GM18526 (cell line): ENCODE data around the gene RBM38.

Experiments
- POLR2A ChIP-seq: IDR thresholded peaks from 3 replicates; pipeline ENCODE4 v1.6.1; 2011; ENCODE audit not compliant: insufficient read length; ENCODE audit errors: extremely low read depth

RBM38 gene

DNA sequence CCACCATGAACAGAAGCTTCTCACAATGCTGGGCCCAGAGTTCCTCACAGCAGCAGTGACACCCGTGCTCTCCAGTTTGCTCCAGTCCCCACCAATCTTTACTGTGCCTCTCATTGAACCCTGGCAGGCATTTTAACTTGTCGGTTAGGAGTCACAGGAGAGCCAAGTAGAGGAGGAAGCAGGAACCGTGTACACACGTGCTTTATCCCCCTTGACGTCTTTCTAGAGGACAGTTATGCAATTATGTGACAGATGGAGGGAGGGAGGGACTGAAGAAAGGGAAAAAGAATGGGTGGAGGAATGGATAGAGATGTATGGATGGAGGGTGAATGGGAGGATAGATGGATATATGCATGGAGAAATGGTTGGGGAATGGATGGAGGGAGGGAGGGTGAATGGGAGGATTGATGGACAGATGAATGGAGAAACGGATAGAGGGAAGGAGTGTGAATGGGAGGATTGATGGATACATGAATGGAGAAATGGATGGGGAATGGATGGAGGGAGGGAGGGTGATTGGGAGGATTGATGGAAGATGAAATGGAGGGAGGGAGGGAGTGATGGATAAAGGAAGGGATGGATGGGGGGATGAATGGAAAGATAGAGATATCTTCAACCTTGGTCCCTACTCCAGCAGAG is 26.0 kb downstream of the RBM38 start:
- no peak for TF ChIP-seq POLR2A

DNA sequence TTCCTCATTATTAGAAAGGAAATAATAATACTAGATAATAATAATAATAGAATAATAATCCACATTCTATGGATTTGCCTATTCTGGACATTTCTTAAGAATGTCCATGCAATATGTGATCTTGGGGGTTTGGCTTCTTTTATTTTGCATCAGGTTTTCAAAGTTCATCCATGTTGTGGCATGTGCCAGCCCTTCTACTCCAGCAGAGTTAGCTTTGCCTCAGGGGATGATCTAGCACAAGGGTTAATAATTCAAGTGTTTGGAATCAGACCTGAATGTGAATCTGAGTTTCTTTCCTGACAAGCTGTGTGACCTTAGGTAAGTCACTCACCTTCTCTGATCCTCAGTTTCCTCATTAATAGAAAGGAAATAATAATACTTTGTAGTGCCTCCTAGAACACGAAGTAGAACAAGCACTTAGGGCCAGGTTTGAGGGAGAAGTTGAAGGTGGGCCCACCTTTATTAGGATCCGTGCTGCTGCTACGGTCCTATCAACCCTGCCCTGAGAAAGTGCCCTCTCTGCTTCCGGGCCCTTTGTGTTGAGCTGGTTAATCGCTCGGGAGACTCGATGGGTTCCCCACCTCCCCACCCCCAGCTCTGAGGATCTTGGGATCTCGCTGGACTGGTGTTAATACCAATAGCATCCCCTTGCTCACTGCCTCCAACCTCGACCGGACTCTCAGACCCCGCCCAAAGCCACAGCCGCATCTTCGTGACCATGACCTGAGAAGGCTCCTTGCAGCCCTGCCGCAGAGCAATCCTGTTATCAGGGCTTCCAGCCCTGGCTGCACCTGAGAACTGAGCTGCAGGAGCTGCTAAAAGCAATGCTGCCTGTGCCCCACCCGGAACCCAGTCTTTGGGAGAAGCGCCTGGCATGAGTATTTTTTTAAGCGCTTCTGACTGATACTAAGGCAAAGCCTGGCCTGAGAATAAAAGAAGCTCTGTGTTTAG is 26.9 kb downstream of the RBM38 start:
- TF ChIP-seq POLR2A = no peak

DNA sequence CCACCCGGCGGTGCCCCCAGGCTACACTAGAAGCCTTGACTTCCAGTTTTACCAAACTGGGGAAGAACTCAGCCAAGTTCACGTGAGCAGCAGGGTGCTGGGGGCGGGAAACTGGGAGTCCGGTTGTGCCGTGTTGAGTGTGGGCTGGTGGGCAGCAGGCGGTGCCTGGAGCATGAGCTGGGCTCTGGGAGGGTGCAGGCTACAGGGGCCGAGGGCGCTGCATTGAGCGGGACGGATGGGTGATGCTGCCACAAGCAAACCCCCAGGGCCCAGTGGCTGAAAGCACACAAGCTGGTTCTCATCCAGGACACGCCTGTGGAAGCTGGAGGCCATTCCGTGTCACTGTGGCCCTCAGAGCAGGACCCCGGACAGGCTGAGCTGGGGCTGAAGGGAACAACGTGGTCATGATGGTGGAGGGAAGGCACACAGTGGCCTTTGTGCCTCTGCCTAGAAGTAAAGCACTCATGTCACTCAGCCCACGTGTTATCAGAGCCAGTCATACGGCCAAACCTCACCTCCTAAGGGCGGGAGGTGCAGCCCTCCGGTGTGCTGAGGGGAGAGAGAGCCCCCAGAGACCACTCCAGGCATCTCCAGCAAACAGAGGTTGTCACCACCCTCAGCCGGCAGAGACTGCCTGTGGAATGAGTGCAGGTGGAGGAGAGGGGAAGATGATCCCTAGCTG is 29.5 kb downstream of the RBM38 start:
- TF ChIP-seq POLR2A = no peak

DNA sequence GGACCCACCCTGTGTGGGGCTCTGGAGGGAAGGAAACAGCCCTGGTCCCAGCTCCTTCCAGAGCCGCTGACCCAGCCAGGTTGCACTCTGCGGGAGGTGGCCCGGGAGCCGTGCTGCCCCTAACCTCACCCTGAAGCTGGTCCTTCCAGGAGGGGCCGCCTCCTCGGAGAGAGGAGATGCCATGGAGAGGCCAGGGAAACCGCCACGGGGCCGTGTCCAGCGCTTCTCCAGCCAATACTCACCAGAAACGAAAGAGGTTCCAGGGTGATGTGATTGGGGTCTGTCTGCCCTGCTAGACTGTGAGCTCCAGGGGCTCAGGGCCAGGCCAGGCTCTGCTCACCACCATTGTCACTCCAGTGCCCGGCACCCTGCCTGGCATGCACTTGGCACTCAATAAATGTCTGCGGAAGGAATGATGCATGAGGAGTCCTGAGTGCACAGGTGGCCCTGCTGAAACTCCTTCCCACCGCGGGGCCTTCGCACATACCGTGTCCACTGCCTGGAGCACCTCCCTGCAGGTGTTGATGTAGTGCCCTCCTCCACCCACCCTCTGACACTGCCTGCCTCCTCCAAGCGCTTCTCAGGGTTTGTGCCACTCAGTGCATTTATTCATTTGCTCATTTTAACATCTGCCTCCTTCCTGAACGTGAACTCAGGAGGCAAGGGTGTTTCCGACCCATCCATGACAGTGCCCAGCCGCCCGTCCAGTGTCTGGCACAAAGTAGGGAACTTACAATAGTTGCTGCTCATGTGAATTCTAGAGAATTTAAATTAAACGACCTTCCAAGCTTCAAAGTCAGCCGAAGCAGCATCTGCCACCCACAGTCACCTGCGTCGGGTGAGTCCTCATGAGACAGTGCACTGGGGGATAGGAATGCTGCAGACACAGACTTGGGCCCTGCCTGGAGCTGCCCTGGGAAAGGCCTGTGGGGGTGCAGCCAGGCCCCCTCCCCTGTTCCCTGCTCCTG is 30.3 kb downstream of the RBM38 start:
- TF ChIP-seq POLR2A = no peak

DNA sequence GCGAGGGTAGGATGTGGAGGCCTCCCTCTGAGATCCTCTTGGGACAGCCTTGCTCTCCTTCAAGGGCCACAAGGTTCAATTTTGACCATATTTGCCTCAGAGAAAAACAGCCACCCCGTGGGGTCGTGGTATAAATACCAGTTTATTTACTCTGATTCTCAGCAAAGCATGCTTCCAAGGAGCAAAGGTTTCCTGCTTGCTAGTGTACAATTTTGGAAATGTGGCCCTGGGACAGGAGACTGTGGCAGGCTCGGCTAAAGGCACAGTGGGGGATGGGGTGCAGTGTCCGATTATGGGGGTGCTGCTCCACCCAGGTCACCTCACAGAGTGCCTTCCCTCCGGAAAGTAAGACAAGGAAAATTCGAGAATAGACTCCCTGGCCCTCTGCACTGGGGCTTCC is 31.1 kb downstream of the RBM38 start:
- TF ChIP-seq POLR2A = no peak

DNA sequence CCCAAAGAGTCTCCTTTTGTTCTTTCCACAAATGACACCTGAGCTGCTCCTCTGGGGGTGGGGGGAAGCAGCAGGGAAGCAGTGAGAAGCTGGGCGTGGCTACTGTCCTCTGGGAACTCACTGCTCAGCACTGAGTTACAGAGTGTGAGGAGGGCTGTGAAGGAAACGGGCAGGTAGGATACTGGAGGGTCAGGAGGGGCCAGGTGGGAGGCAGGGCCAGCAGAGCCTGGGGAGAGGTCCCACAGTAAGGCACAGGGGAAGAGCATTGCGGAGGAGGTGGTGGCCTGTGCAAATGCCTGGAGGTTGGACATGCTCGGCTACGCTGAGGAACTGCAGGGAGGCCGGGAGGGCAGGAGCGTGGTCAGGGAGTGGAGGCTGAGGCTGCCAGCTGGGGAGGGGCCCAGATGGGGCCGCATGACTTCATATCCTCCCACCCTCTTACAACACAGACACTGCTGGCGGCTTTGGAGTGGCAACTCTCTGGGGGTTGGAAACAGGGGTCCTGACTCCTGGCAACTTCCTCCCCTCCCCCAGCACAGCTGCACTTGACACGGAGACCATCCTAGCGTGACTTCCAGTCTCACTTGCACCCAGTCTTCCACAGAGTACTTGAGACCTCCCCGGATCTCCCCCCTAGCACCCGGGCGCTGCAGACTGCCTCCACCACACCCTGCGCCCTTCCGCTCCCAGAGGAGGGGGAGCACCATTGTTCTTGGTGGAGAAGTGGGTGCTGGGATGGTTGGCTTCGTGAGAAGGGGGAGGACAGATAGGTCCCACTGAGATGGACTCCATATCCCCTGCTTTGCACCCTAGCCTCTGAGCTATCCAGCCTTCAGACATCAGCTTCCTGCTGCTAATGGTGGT is 34.2 kb downstream of the RBM38 start:
- TF ChIP-seq POLR2A = no peak

DNA sequence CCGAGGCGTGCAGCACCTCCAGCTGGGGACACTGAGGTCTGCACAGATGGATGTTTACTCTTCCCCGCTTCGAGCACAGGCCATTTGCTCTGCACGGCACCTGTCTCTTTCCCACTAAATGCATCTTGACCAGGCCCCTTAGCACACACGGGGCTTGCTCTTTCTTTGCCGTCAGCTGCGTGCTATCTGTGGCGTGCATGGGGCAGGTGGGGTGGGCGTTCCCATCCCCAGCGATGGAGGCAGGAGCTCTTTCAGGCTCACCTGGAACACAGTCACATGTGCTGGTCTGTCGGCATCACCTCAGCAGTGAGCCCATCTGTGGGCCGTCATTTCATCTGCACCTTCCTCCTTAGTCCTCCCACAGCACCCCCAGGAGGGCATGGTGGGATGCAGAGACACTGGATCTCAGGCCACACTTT is 35.1 kb downstream of the RBM38 start:
- TF ChIP-seq POLR2A = no peak

DNA sequence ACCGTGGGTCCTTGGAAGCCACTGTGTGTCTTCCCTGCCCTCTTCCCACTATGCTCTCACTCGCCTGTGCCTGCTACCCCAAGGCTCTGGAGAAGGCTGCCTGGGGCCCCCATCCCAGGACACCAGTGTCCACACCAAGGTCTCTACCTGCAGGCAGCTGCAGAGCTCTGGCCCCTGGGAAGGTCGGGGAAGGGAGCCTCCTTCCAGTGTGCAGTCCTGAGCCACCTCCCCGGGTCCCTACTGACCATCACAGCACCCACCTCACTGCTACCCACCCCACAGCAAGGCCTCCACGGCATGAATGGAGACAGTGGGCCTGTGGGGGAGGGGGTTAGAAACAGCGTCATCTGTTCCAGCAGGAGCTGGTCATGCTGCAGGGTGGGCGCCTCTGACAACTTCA is 35.6 kb downstream of the RBM38 start:
- TF ChIP-seq POLR2A = no peak

DNA sequence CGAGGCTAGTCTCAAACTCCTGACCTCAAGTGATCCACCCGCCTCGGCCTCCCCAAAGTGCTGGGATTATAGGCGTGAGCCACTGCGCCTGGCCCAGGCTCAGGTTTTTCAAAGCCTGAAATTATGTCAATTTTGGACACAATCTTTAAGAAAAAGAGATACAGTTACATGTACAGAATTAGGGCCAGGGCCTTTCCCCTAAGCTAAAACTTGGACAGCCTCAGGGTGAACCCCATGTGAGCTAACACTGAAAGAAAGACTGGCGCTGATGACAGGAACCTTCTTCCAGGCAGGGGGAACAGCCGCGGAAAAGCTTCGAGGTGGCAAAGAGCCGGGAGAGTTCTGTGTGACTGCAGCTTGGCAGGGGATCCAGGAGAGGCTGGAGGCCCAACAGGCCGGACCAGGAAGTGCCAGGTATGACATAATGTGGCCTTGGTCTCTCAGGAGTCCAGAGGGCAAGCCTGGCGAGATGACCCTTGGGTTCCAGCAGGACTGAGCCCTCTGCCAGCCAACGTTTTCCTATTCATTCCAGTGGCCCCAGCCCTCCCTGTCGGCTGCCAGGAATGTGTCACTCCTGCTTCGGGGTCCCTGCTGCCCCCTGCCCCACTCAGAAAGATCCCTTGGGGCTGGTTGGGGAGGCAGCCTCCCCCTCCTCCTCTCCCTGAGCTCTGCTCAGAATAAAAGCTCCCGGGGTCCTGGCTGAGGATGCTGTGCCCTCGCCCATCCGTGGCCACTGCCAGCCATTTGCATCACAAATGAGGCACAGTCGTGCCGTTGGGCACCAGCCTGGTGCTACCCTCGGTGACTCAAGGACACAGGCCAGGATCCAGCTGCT is 37.3 kb downstream of the RBM38 start:
- TF ChIP-seq POLR2A = no peak

DNA sequence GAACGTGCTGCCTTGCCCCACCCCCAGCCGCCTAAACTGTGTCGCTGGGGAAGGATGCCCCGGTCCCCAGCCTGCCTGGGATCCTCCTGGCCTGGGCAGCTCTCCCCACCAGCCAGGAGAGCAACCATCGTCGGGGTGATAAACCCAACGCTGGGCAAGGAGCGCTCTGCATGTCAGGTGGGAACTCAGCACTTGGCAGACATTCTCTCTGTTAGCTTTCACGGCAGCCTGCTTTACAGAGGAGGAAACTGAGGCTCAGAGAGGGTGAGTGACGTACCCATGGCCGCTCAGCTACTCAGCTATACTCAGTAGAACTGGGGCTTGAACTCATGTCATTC is 37.9 kb downstream of the RBM38 start:
- TF ChIP-seq POLR2A = no peak

DNA sequence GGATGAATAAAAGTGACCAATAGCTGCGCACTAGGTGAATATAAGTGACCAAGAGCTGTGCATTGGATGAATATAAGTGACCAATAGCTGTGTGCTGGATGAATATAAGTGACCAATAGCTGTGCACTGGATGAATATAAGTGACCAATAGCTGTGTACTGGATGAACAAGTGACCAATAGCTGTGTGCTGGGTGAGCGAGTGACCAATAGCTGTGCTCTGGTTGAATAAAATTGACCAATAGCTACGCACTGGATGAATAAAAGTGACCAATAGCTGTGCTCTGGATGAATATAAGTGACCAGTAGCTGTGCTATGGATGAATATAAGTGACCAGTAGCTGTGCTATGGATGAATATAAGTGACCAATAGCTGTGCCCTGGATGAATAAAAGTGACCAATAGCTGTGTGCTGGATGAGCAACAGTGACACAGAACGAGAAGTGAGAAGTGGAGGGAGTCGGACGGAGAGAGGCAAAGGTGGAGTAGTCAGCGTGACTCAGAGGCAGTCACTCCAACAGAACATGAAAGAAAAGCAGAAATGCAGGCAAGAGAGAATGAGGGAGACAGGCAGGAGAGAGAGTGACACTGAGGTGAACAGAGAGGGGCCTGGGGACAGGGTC is 38.5 kb downstream of the RBM38 start:
- no peak for TF ChIP-seq POLR2A

DNA sequence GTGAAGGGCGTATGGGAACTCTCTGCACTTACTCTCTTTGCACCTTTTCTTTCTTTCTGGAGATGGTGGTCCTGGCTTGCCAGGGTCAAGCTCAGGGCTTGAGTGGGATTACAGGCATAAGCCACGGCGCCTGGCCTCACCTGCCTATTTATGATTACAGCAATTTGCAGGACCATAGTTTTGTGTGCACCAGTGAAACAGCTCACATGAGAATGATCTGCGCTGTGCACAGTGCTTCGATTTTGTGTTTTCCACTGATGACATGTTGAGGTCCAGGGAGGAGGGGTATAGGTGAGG is 40.3 kb downstream of the RBM38 start:
- no peak for TF ChIP-seq POLR2A

DNA sequence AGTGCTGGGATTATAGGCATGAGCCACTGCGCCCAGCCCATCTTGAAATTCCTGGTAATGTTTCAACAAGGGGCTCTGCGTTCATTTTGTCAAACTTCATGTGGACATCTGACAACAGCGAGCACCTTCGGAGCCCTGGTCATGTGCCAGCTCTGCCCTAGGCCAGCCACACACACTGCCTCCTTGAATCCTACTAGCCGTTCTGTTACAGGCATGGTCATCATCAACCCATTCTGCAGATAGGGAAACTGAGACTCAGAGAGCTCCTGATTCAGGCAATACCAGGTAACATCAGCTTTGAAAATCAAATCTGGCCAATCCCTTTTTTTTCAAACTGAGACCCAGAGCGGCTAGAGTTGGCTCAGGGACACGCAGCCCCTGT is 41.3 kb downstream of the RBM38 start:
- TF ChIP-seq POLR2A = no peak
